Fibroblast of pulmonary artery (primary cell): ENCODE measurements around the gene NIM1K.
"Not testable (repeated sequence)": the region's sequence is repeated elsewhere in the genome, so short reads cannot be mapped to it uniquely, and the experiment has no call there.

ENCODE experiments used
- DNase-seq: peaks from one replicate; pipeline ENCODE4 v3.0.0-alpha.2; 2010; ENCODE audit warnings: low read depth
- H3K4me3 ChIP-seq: replicated peaks from 2 replicates; pipeline ENCODE4 v1.5.1; 2011; ENCODE audit warnings: low read depth, mild to moderate bottlenecking, control low read depth, low read length, moderate library complexity
- CTCF ChIP-seq: IDR thresholded peaks from 2 replicates; pipeline ENCODE4 v1.5.1; 2011; ENCODE audit warnings: mild to moderate bottlenecking, control low read depth, low read length, inconsistent platforms; ENCODE audit errors: missing control alignments

The NIM1K gene

GRCh38 chr5:43255704-43256103, 63.7 kb downstream of the NIM1K start:
- no peak overlapping the region for H3K4me3 ChIP-seq
- TF ChIP-seq CTCF, result no peak
- DNase-seq, result no peak

GRCh38 chr5:43256261-43256966, 64.4 kb downstream of the NIM1K start:
- DNase-seq, result no peak
- no peak for TF ChIP-seq CTCF

GRCh38 chr5:43258116-43258515, 66.1 kb downstream of the NIM1K start:
- TF ChIP-seq CTCF, result no peak
- DNase-seq, result no peak
- H3K4me3 ChIP-seq, result no peak overlapping the region

More at GRCh38 chr5:43256261-43256966, 64.4 kb downstream of the NIM1K start:
- no peak overlapping the region for H3K4me3 ChIP-seq

GRCh38 chr5:43262269-43262668, 70.2 kb downstream of the NIM1K start:
- H3K4me3 ChIP-seq, DNase-seq: not testable (repeated sequence)

GRCh38 chr5:43268188-43268820, 76.3 kb downstream of the NIM1K start:
- H3K4me3 ChIP-seq, result no peak overlapping the region
- no peak for TF ChIP-seq CTCF
- DNase-seq, result no peak

- no peak for TF ChIP-seq CTCF
- DNase-seq, result no peak
- H3K4me3 ChIP-seq, result no peak overlapping the region
These were observed 78.6 kb downstream of the NIM1K start for GRCh38 chr5:43270645-43271044.

- no peak for TF ChIP-seq CTCF
- no peak for DNase-seq
- H3K4me3 ChIP-seq, result no peak overlapping the region
These were observed 81.5 kb downstream of the NIM1K start for GRCh38 chr5:43273552-43273951.
